ENCODE results near the gene SPC24.
A peak's percentile ranks its signal among the peaks of the same experiment; 100 is the strongest.
"Not testable (repeated sequence)": the region's sequence is repeated elsewhere in the genome, so short reads cannot be mapped to it uniquely, and the experiment has no call there.

Gene SPC24

GRCh38 chr19:11148001-11148400 lies 7.6 kb downstream of the SPC24 start:
- H3K9ac ChIP-seq (ENCODE audit: low read length) = no peak overlapping the region
- no peaks in the 10 kb centered on the region for H3K36me3 ChIP-seq (ENCODE audit: control insufficient read depth, insufficient read depth, low read length)
- no peak overlapping the region for H3K4me3 ChIP-seq (ENCODE audit: low read length)
- H3K27ac ChIP-seq (ENCODE audit: low read depth, low read length) = no peak overlapping the region
- no peaks in the 10 kb centered on the region for H3K27me3 ChIP-seq (ENCODE audit: control insufficient read depth, insufficient read depth, low read length)
- H3K4me1 ChIP-seq (ENCODE audit: control insufficient read depth, insufficient read depth, low read length) = peaks cover 12% of the 10 kb centered on the region

GRCh38 chr19:11145536-11145924 lies 10.1 kb downstream of the SPC24 start:
- Histone ChIP-seq H3K27ac (ENCODE audit: low read depth, low read length) (no peak overlapping the region), H3K4me1 (ENCODE audit: control insufficient read depth, insufficient read depth, low read length) (peaks cover 16% of the 10 kb centered on the region), H3K36me3 (ENCODE audit: control insufficient read depth, insufficient read depth, low read length) (no peaks in the 10 kb centered on the region), H3K9ac (ENCODE audit: low read length) (no peak overlapping the region), H3K4me3 (ENCODE audit: low read length) (no peak overlapping the region), H3K27me3 (ENCODE audit: control insufficient read depth, insufficient read depth, low read length) (no peaks in the 10 kb centered on the region)

GRCh38 chr19:11142528-11143171 lies 12.9 kb downstream of the SPC24 start:
- Histone ChIP-seq H3K36me3 (ENCODE audit: control insufficient read depth, insufficient read depth, low read length) (no peaks in the 10 kb centered on the region), H3K27me3 (ENCODE audit: control insufficient read depth, insufficient read depth, low read length) (no peaks in the 10 kb centered on the region), H3K4me1 (ENCODE audit: control insufficient read depth, insufficient read depth, low read length) (peaks cover 34% of the 10 kb centered on the region), H3K27ac (ENCODE audit: low read depth, low read length) (peak overlapping the region; percentile 97), H3K9ac (ENCODE audit: low read length) (peak overlapping the region; percentile 46), H3K4me3 (ENCODE audit: low read length) (peak overlapping the region; percentile 53)

- peak overlapping the region; percentile 26 for H3K4me3 ChIP-seq (ENCODE audit: low read length)
- H3K4me1 ChIP-seq (ENCODE audit: control insufficient read depth, insufficient read depth, low read length) = peaks cover 34% of the 10 kb centered on the region
- H3K27me3 ChIP-seq (ENCODE audit: control insufficient read depth, insufficient read depth, low read length) = no peaks in the 10 kb centered on the region
- peak overlapping the region; percentile 97 for H3K27ac ChIP-seq (ENCODE audit: low read depth, low read length)
- no peak overlapping the region for H3K9ac ChIP-seq (ENCODE audit: low read length)
- H3K36me3 ChIP-seq (ENCODE audit: control insufficient read depth, insufficient read depth, low read length) = no peaks in the 10 kb centered on the region
Measured at GRCh38 chr19:11141937-11142527, 13.6 kb downstream of the SPC24 start.

- peaks cover 34% of the 10 kb centered on the region for H3K4me1 ChIP-seq (ENCODE audit: control insufficient read depth, insufficient read depth, low read length)
- no peaks in the 10 kb centered on the region for H3K36me3 ChIP-seq (ENCODE audit: control insufficient read depth, insufficient read depth, low read length)
- no peak overlapping the region for H3K4me3 ChIP-seq (ENCODE audit: low read length)
- H3K9ac ChIP-seq (ENCODE audit: low read length) = no peak overlapping the region
- no peaks in the 10 kb centered on the region for H3K27me3 ChIP-seq (ENCODE audit: control insufficient read depth, insufficient read depth, low read length)
- H3K27ac ChIP-seq (ENCODE audit: low read depth, low read length) = no peak overlapping the region
Measured at GRCh38 chr19:11140896-11141295, 14.7 kb downstream of the SPC24 start.

- not testable (repeated sequence) for H3K9ac ChIP-seq (ENCODE audit: low read length); H3K27me3 ChIP-seq (ENCODE audit: control insufficient read depth, insufficient read depth, low read length); H3K36me3 ChIP-seq (ENCODE audit: control insufficient read depth, insufficient read depth, low read length); H3K4me3 ChIP-seq (ENCODE audit: low read length)
- Histone ChIP-seq H3K27ac (ENCODE audit: low read depth, low read length) (peak overlapping the region; percentile 97), H3K4me1 (ENCODE audit: control insufficient read depth, insufficient read depth, low read length) (peaks cover 34% of the 10 kb centered on the region)
Measured at GRCh38 chr19:11140023-11140538, 15.5 kb downstream of the SPC24 start.

GRCh38 chr19:11138601-11139300 lies 16.8 kb downstream of the SPC24 start:
- Histone ChIP-seq H3K4me3 (ENCODE audit: low read length) (peak overlapping the region; percentile 45), H3K9ac (ENCODE audit: low read length) (peak overlapping the region; percentile 37), H3K27me3 (ENCODE audit: control insufficient read depth, insufficient read depth, low read length) (no peaks in the 10 kb centered on the region), H3K36me3 (ENCODE audit: control insufficient read depth, insufficient read depth, low read length) (no peaks in the 10 kb centered on the region), H3K4me1 (ENCODE audit: control insufficient read depth, insufficient read depth, low read length) (peaks cover 34% of the 10 kb centered on the region), H3K27ac (ENCODE audit: low read depth, low read length) (peak overlapping the region; percentile 97)

GRCh38 chr19:11137542-11138384 lies 17.8 kb downstream of the SPC24 start:
- H3K4me3 ChIP-seq (ENCODE audit: low read length) = peak overlapping the region; percentile 1
- no peaks in the 10 kb centered on the region for H3K36me3 ChIP-seq (ENCODE audit: control insufficient read depth, insufficient read depth, low read length)
- H3K27ac ChIP-seq (ENCODE audit: low read depth, low read length) = peak overlapping the region; percentile 97
- peaks cover 27% of the 10 kb centered on the region for H3K4me1 ChIP-seq (ENCODE audit: control insufficient read depth, insufficient read depth, low read length)
- no peak overlapping the region for H3K9ac ChIP-seq (ENCODE audit: low read length)
- no peaks in the 10 kb centered on the region for H3K27me3 ChIP-seq (ENCODE audit: control insufficient read depth, insufficient read depth, low read length)

GRCh38 chr19:11136400-11137101 lies 19.0 kb downstream of the SPC24 start:
- Histone ChIP-seq H3K36me3 (ENCODE audit: control insufficient read depth, insufficient read depth, low read length) (peaks cover 6% of the 10 kb centered on the region), H3K9ac (ENCODE audit: low read length) (no peak overlapping the region), H3K27me3 (ENCODE audit: control insufficient read depth, insufficient read depth, low read length) (no peaks in the 10 kb centered on the region), H3K27ac (ENCODE audit: low read depth, low read length) (no peak overlapping the region), H3K4me1 (ENCODE audit: control insufficient read depth, insufficient read depth, low read length) (peaks cover 18% of the 10 kb centered on the region), H3K4me3 (ENCODE audit: low read length) (no peak overlapping the region)

- no peaks in the 10 kb centered on the region for H3K27me3 ChIP-seq (ENCODE audit: control insufficient read depth, insufficient read depth, low read length)
- H3K9ac ChIP-seq (ENCODE audit: low read length) = no peak overlapping the region
- peak overlapping the region; percentile 57 for H3K27ac ChIP-seq (ENCODE audit: low read depth, low read length)
- H3K36me3 ChIP-seq (ENCODE audit: control insufficient read depth, insufficient read depth, low read length) = peaks cover 14% of the 10 kb centered on the region
- H3K4me3 ChIP-seq (ENCODE audit: low read length) = no peak overlapping the region
- H3K4me1 ChIP-seq (ENCODE audit: control insufficient read depth, insufficient read depth, low read length) = no peaks in the 10 kb centered on the region
Measured at GRCh38 chr19:11131471-11131870, 24.1 kb downstream of the SPC24 start.

GRCh38 chr19:11130824-11131455 lies 24.6 kb downstream of the SPC24 start:
- no peak overlapping the region for H3K4me3 ChIP-seq (ENCODE audit: low read length)
- no peak overlapping the region for H3K9ac ChIP-seq (ENCODE audit: low read length)
- peaks cover 14% of the 10 kb centered on the region for H3K36me3 ChIP-seq (ENCODE audit: control insufficient read depth, insufficient read depth, low read length)
- H3K27me3 ChIP-seq (ENCODE audit: control insufficient read depth, insufficient read depth, low read length) = no peaks in the 10 kb centered on the region
- peak overlapping the region; percentile 57 for H3K27ac ChIP-seq (ENCODE audit: low read depth, low read length)
- H3K4me1 ChIP-seq (ENCODE audit: control insufficient read depth, insufficient read depth, low read length) = no peaks in the 10 kb centered on the region
